NCI-H345 treated with DMSO at 0.1 percent for 48 hours (cell line): Measurements from ENCODE around the gene PTPN3.
"Not testable (repeated sequence)": the region's sequence is repeated elsewhere in the genome, so short reads cannot be mapped to it uniquely, and the experiment has no call there.

Source experiments
- DNase-seq: peaks from one replicate; lab custom pipeline; 2025; ENCODE audit not compliant: unreplicated experiment; lab: John Stamatoyannopoulos, UW

The PTPN3 gene

GRCh38 chr9:109401990-109402318 lies 96.2 kb downstream of the PTPN3 start:
- no peak for DNase-seq

- DNase-seq: peak; percentile 15
Observed at GRCh38 chr9:109401169-109401989, 96.7 kb downstream of the PTPN3 start.

- DNase-seq: no peak
Observed at GRCh38 chr9:109399258-109399767, 98.8 kb downstream of the PTPN3 start.

GRCh38 chr9:109391176-109391575 lies 106.9 kb downstream of the PTPN3 start:
- DNase-seq: no peak

GRCh38 chr9:109387856-109388255 lies 110.3 kb downstream of the PTPN3 start:
- no peak for DNase-seq

- no peak for DNase-seq
Observed at GRCh38 chr9:109387206-109387605, 110.9 kb downstream of the PTPN3 start.

- no peak for DNase-seq
Observed at GRCh38 chr9:109385499-109385898, 112.6 kb downstream of the PTPN3 start.

- no peak for DNase-seq
Observed at GRCh38 chr9:109383947-109384346, 114.2 kb downstream of the PTPN3 start.

- no peak for DNase-seq
Observed at GRCh38 chr9:109383356-109383755, 114.8 kb downstream of the PTPN3 start.

- DNase-seq: no peak
Observed at GRCh38 chr9:109382585-109382984, 115.5 kb downstream of the PTPN3 start.

- no peak for DNase-seq
Observed at GRCh38 chr9:109382182-109382581, 115.9 kb downstream of the PTPN3 start.

- no peak for DNase-seq
Observed at GRCh38 chr9:109381011-109381729, 116.9 kb downstream of the PTPN3 start.

- DNase-seq: no peak
Observed at GRCh38 chr9:109379513-109379912, 118.6 kb downstream of the PTPN3 start.

- DNase-seq: no peak
Observed at GRCh38 chr9:109378316-109378715, 119.8 kb downstream of the PTPN3 start.

- no peak for DNase-seq
Observed at GRCh38 chr9:109372246-109372645, 125.9 kb downstream of the PTPN3 start.

- DNase-seq: no peak
Observed at GRCh38 chr9:109371374-109371773, 126.7 kb downstream of the PTPN3 start.

GRCh38 chr9:109369285-109369684 lies 128.8 kb downstream of the PTPN3 start:
- DNase-seq: no peak

GRCh38 chr9:109360771-109361170 lies 137.3 kb downstream of the PTPN3 start:
- no peak for DNase-seq

GRCh38 chr9:109358968-109359603 lies 139.0 kb downstream of the PTPN3 start:
- DNase-seq: not testable (repeated sequence)

GRCh38 chr9:109355564-109356297 lies 142.4 kb downstream of the PTPN3 start:
- peak; percentile 89 for DNase-seq

GRCh38 chr9:109354190-109354589 lies 143.9 kb downstream of the PTPN3 start:
- no peak for DNase-seq
